HCT116 (cell line): ENCODE data around the gene LTV1. TPM values are rescaled to one million over a fixed set of nuclear protein-coding genes. Genes with fewer than 3 reads are reported as not detected.

Source experiments
- ATAC-seq: fragments of 200-7000 bp; cut with Tn5 transposase; 2 replicates; pipeline ENCODE4 v1.9.1; 2020; ENCODE audit warnings: mild to moderate bottlenecking, moderate library complexity
- BruUV-seq: library from RNA; stranded (reverse); fragments of 400-500 nt; replicated peaks from 2 replicates; lab custom pipeline; 2021; lab: Mats Ljungman, UMichigan
- CTCF ChIA-PET: fragments of 300-600 bp; sonication (Branson Sonifier 250); formaldehyde crosslinking; loops from one replicate; lab custom pipeline; 2021; ENCODE audit warnings: antibody characterized with exemption; lab: Charles Lee
- POLR2A ChIA-PET: fragments of 300-600, 350-600 bp; sonication (Branson Sonifier 250); formaldehyde crosslinking; loops from one replicate; lab custom pipeline; 2021; ENCODE audit warnings: antibody characterized with exemption; lab: Charles Lee
- RAD21 ChIA-PET, 2 experiments: fragments of 300-600 bp; sonication (Branson Sonifier 250); formaldehyde crosslinking; loops; one replicate each; lab custom pipeline; 2023; ENCODE audit warnings: low total read pairs in 2 of 2; ENCODE audit not compliant: uncharacterized antibody in 2 of 2, unreplicated experiment in 2 of 2, low non-redundant PET in 1 of 2; lab: Charles Lee
- DNase-seq: peaks from one replicate; pipeline ENCODE4 v3.0.0-alpha.2; 2010; ENCODE audit warnings: low read depth, low spot score
- H2AFZ ChIP-seq: fragments of 200-600 bp; shearing (Covaris generic), sonication (generic); 2 replicates; pipeline ENCODE4 v1.6.1; 2017; ENCODE audit warnings: low read depth, mixed run types, mixed read lengths, antibody characterized with exemption, low read length; ENCODE audit not compliant: poor library complexity, severe bottlenecking
- H3K27ac ChIP-seq: 2 replicates; pipeline ENCODE4 v1.5.1; 2012; ENCODE audit warnings: low read depth, low read length
- H3K27me3 ChIP-seq: fragments of 200-600 bp; sonication (generic); 2 replicates; pipeline ENCODE4 v1.6.1; 2016; ENCODE audit warnings: mixed run types, low read length, mixed read lengths; ENCODE audit not compliant: insufficient read depth
- H3K36me3 ChIP-seq, 2 experiments: fragments of 200-500 bp in 1 of 2; fragments of 200-600 bp in 1 of 2; sonication (Bioruptor generic) in 1 of 2; sonication (generic) in 1 of 2; 2 replicates each; pipeline versions ENCODE4 v1.5.1 to v1.6.1; 2014 to 2016; ENCODE audit warnings: low read length in 2 of 2, inconsistent platforms in 1 of 2, mixed read lengths in 1 of 2, mixed run types in 1 of 2; ENCODE audit not compliant: insufficient read depth in 2 of 2, control insufficient read depth in 1 of 2
- H3K4me1 ChIP-seq, 2 experiments: fragments of 200-600 bp in 1 of 2; sonication (generic) in 1 of 2; 2 replicates each; pipeline versions ENCODE4 v1.5.1 to v1.6.1; 2012 to 2017; ENCODE audit warnings: low read length in 2 of 2, inconsistent platforms in 1 of 2, mild to moderate bottlenecking in 1 of 2, mixed read lengths in 1 of 2, mixed run types in 1 of 2, moderate library complexity in 1 of 2; ENCODE audit not compliant: insufficient read depth in 2 of 2, control insufficient read depth in 1 of 2
- H3K4me2 ChIP-seq: fragments of 200-600 bp; sonication (generic); 2 replicates; pipeline ENCODE4 v1.6.1; 2017; ENCODE audit warnings: mixed run types, low read length, mixed read lengths
- H3K4me3 ChIP-seq, 2 experiments: fragments of 200-600 bp in 1 of 2; sonication (generic) in 1 of 2; replicated peaks in 1 of 2; 2 replicates each; pipeline ENCODE4 v1.5.1; 2011 to 2016; ENCODE audit warnings: low read length in 2 of 2, control low read depth in 1 of 2, low read depth in 1 of 2, mild to moderate bottlenecking in 1 of 2, mixed read lengths in 1 of 2, mixed run types in 1 of 2
- H3K79me2 ChIP-seq: fragments of 200-600 bp; sonication (generic); 2 replicates; pipeline ENCODE4 v1.6.1; 2017; ENCODE audit warnings: mild to moderate bottlenecking, mixed run types, low read length, moderate library complexity, mixed read lengths; ENCODE audit not compliant: insufficient read depth
- H3K9ac ChIP-seq: fragments of 200-600 bp; sonication (generic); 2 replicates; pipeline ENCODE4 v1.6.1; 2016; ENCODE audit warnings: low read length, mixed read lengths
- H3K9me2 ChIP-seq: fragments of 200-600 bp; sonication (generic), shearing (Covaris generic); 2 replicates; pipeline ENCODE4 v1.6.1; 2017; ENCODE audit warnings: mixed run types, mild to moderate bottlenecking, moderate library complexity; ENCODE audit not compliant: insufficient read depth
- H3K9me3 ChIP-seq, 2 experiments: fragments of 200-500 bp in 1 of 2; fragments of 200-600 bp in 1 of 2; sonication (Bioruptor generic) in 1 of 2; sonication (generic) in 1 of 2; 2 replicates each; pipeline ENCODE4 v1.6.1; 2014 to 2017; ENCODE audit warnings: low read length in 2 of 2, mixed read lengths in 2 of 2, inconsistent platforms in 1 of 2, low read depth in 1 of 2, mild to moderate bottlenecking in 1 of 2, mixed run types in 1 of 2, moderate library complexity in 1 of 2; ENCODE audit not compliant: control insufficient read depth in 1 of 2, insufficient read depth in 1 of 2
- H4K20me1 ChIP-seq: fragments of 200-600 bp; sonication (generic), shearing (Covaris generic); 2 replicates; pipeline ENCODE4 v1.6.1; 2017; ENCODE audit warnings: mixed run types, mild to moderate bottlenecking, moderate library complexity; ENCODE audit not compliant: insufficient read depth
- ATF3 ChIP-seq: IDR thresholded peaks from 2 replicates; pipeline ENCODE4 v1.6.1; 2012
- ELF1 ChIP-seq: IDR thresholded peaks from 2 replicates; pipeline ENCODE4 v1.6.1; 2012; ENCODE audit warnings: low read depth, borderline replicate concordance
- MAX ChIP-seq: IDR thresholded peaks from 2 replicates; pipeline ENCODE4 v1.6.1; 2012
- REST ChIP-seq: IDR thresholded peaks from 2 replicates; pipeline ENCODE4 v1.6.1; 2012; ENCODE audit warnings: low read depth
- intact Hi-C: fragments of 100-400 bp; cut with micrococcal nuclease; formaldehyde crosslinking; loops from 2 replicates; pipeline ENCODE4 v1.10.0; 2022
- total RNA-seq: library from RNA; stranded (reverse); gene quantifications from one replicate; pipeline ENCODE4 v1.2.1, GENCODE V29; 2021; ENCODE audit not compliant: unreplicated experiment

Gene LTV1
- total RNA-seq, 1 experiment from 2014 or later, result 40.3 TPM

GRCh38 chr6:143880412-143880811, 37.3 kb downstream of the LTV1 start (continued):
- TF ChIP-seq REST, result no peak

- no peak for ATAC-seq
- no peaks in the 10 kb centered on the region for H3K9me2 ChIP-seq
- CTCF ChIA-PET, result no interaction called here
- no peak for TF ChIP-seq ELF1
- no peak for TF ChIP-seq ATF3
- TF ChIP-seq MAX, result no peak
- H3K4me1 ChIP-seq, result no peaks in the 10 kb centered on the region
- no peaks in the 10 kb centered on the region for H3K9me3 ChIP-seq
- H2AFZ ChIP-seq, result no peak overlapping the region
- intact Hi-C loops, result no loop called here
- no peak overlapping the region for H3K4me2 ChIP-seq
- H3K27ac ChIP-seq, result no peak overlapping the region
- no peaks in the 10 kb centered on the region for H3K27me3 ChIP-seq
- no peaks in the 10 kb centered on the region for H3K36me3 ChIP-seq
- H3K9ac ChIP-seq, result no peak overlapping the region
- H3K79me2 ChIP-seq, result no peaks in the 10 kb centered on the region
- RAD21 ChIA-PET, result no interaction called here
- POLR2A ChIA-PET, result no interaction called here
- H3K4me3 ChIP-seq, result no peak overlapping the region
- BruUV-seq, result no TSS peak
- no peaks in the 10 kb centered on the region for H4K20me1 ChIP-seq
- DNase-seq, result no peak
Observed at GRCh38 chr6:143882401-143882930, 39.3 kb downstream of the LTV1 start.
